CD4-positive, CD25-positive, alpha-beta regulatory T cell (primary cell): ENCODE results near the gene AIRE. TPM values are rescaled to one million over a fixed set of nuclear protein-coding genes. Genes with fewer than 3 reads are reported as not detected.

Experiments used
- ATAC-seq, 2 donors: fragments of 150-1000 bp; cut with Tn5 transposase; one replicate each; pipeline ENCODE4 v1.10.0; 2021; ENCODE audit warnings: low read depth in 2 of 2, moderate number of reproducible peaks in 2 of 2, moderate library complexity in 1 of 2
- DNase-seq, 3 donors: peaks; one replicate each; pipeline versions ENCODE4 v3.0.0 to v3.0.0-alpha.2; 2012 to 2022; ENCODE audit warnings: mixed read lengths in 1 of 3
- H3K27ac ChIP-seq: one replicate; pipeline ENCODE4 v1.7.0; 2013; ENCODE audit warnings: mild to moderate bottlenecking, low read length; ENCODE audit not compliant: insufficient read depth, poor library complexity, severe bottlenecking
- H3K27me3 ChIP-seq: one replicate; pipeline ENCODE4 v1.7.0; 2013; ENCODE audit warnings: low read length; ENCODE audit not compliant: control insufficient read depth, insufficient read depth
- H3K36me3 ChIP-seq: one replicate; pipeline ENCODE4 v1.7.0; 2013; ENCODE audit warnings: mild to moderate bottlenecking, low read length, moderate library complexity; ENCODE audit not compliant: control insufficient read depth, insufficient read depth
- H3K4me1 ChIP-seq: 2 replicates; pipeline ENCODE4 v1.7.0; 2013; ENCODE audit warnings: mild to moderate bottlenecking, low read length; ENCODE audit not compliant: insufficient read depth, control insufficient read depth, poor library complexity, severe bottlenecking
- H3K4me3 ChIP-seq: one replicate; pipeline ENCODE4 v1.7.0; 2013; ENCODE audit warnings: low read depth, mild to moderate bottlenecking, low read length, moderate library complexity
- H3K9me3 ChIP-seq, 2 experiments: 1 replicate in 1 of 2; 2 replicates in 1 of 2; pipeline ENCODE4 v1.7.0; 2013; ENCODE audit warnings: low read length in 2 of 2, mild to moderate bottlenecking in 1 of 2, moderate library complexity in 1 of 2; ENCODE audit not compliant: control insufficient read depth in 2 of 2
- H3K27ac Mint-ChIP-seq, 3 donors: one replicate each; pipeline ENCODE4 v1.8.0; 2020 to 2022; ENCODE audit warnings: mild to moderate bottlenecking in 3 of 3, mixed read lengths in 3 of 3, moderate library complexity in 2 of 3
- H3K27me3 Mint-ChIP-seq: one replicate; pipeline ENCODE4 v1.8.0; 2022; ENCODE audit warnings: mild to moderate bottlenecking, mixed read lengths
- H3K36me3 Mint-ChIP-seq: one replicate; pipeline ENCODE4 v1.8.0; 2020; ENCODE audit warnings: mixed read lengths
- H3K4me1 Mint-ChIP-seq, 4 donors: one replicate each; pipeline ENCODE4 v1.8.0; 2020 to 2022; ENCODE audit warnings: mixed read lengths in 4 of 4, mild to moderate bottlenecking in 1 of 4
- H3K4me3 Mint-ChIP-seq, 4 donors: one replicate each; pipeline ENCODE4 v1.8.0; 2020 to 2022; ENCODE audit warnings: mild to moderate bottlenecking in 4 of 4, mixed read lengths in 4 of 4, moderate library complexity in 3 of 4
- H3K9me3 Mint-ChIP-seq, 7 donors: one replicate each; pipeline ENCODE4 v1.8.0; 2020 to 2022; ENCODE audit warnings: mixed read lengths in 7 of 7, mild to moderate bottlenecking in 3 of 7, moderate library complexity in 2 of 7
- polyA plus RNA-seq, 4 donors: library from polyadenylated mRNA; unstranded; fragments of 300-500 nt; fragmentation: Illumina TruSeq; gene quantifications; one replicate each; pipeline ENCODE4 v1.2.3, GENCODE V29; 2021
- total RNA-seq: library from RNA; stranded (reverse); gene quantifications from one replicate; pipeline ENCODE4 v1.2.3, GENCODE V29; 2022

Gene AIRE
- total and polyA plus RNA-seq, 5 donors from 2014 or later: 0.07 to 2.0 (median 0.39) TPM

DNA sequence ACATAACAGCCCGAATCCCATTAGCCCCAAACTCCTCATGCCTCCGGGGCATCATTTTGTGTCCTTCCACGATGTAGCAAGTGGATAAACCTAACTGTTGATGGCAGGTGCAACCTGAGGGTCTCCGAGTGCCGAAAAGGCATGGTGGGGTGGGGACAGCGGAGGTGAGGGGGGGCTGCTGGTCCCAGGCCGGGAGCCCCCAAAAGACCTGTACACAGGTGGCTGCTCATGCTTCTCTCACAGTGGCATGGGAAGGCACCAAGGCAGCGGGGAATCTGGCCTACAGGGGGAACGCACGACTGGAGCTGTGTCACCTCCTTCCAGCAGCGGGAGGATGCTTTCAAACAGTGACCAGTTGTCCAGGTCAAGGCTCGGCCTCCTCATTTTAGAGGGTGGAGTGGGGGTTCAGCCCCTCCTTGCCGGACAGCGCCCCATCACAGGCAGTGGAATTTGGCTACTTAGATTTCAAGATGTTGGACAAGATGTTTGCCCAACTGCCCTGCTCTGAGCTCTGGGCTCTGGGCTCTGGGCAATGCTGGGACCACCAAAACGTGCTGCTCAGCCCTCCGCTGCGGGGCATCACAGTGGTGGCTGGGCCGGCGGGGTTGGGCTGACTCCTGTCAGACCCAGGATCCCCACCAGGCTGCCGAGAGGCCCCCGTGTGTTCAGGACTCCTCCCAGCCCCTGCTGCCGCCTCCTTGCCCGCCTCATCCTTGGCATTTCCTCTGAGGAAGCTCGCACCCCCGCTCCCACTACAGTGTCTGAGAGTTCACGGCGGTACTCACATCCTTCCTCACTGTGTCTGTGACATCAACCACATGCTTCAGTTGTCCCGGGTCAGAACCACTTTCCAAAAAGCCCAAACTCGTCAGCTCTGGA is 31.6 kb upstream of the AIRE start:
- no peak overlapping the region for H3K4me3 Mint-ChIP-seq
- no peaks in the 10 kb centered on the region for H3K27me3 ChIP-seq
- ATAC-seq: no peak

DNA sequence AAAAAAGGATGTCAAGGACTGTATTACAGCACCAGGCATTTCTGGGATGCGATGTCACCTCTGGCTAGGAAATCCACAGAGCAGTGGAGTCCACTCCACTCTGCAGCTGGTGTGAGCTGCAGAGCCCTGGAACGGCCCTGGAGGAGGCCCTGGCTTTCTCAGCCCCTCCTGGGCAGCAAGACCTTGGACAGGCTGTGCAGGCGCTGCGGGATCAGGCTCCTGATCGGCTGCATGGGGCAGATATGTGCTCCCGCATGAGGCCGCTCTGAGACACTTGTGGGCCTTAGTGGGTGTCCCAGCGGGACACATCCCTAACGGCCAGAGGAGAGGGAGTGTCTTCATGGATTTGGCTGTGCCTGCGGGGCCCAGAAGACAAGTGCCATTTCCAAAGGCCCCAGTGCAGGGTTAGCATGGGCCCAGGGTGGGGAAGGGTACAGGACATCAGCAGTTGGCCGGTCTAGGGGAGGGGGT is 30.1 kb upstream of the AIRE start:
- no peak for ATAC-seq
- H3K27ac Mint-ChIP-seq: no peak overlapping the region
- Histone ChIP-seq H3K4me3 (no peak overlapping the region), H3K9me3 (no peaks in the 10 kb centered on the region), H3K36me3 (no peaks in the 10 kb centered on the region), H3K27me3 (no peaks in the 10 kb centered on the region), H3K4me1 (no peaks in the 10 kb centered on the region), H3K27ac (no peak overlapping the region)
- DNase-seq: no peak
- no peak overlapping the region for H3K4me3 Mint-ChIP-seq
- no peaks in the 10 kb centered on the region for H3K36me3 Mint-ChIP-seq
- H3K9me3 Mint-ChIP-seq: no peaks in the 10 kb centered on the region
- H3K27me3 Mint-ChIP-seq: no peaks in the 10 kb centered on the region
- H3K4me1 Mint-ChIP-seq: no peaks in the 10 kb centered on the region

More for the DNA sequence above, 31.6 kb upstream of the AIRE start:
- Mint-ChIP-seq H3K27me3 (no peaks in the 10 kb centered on the region), H3K36me3 (no peaks in the 10 kb centered on the region), H3K27ac (peak overlapping the region in 1 of 3 donors; percentile 46), H3K4me1 (no peaks in the 10 kb centered on the region), H3K9me3 (no peaks in the 10 kb centered on the region)
- Histone ChIP-seq H3K4me3 (no peak overlapping the region), H3K9me3 (no peaks in the 10 kb centered on the region), H3K4me1 (no peaks in the 10 kb centered on the region), H3K36me3 (no peaks in the 10 kb centered on the region), H3K27ac (no peak overlapping the region)
- no peak for DNase-seq

GRCh38 chr21:44258056-44258725 is 27.5 kb upstream of the AIRE start:
- Mint-ChIP-seq H3K27ac (no peak overlapping the region), H3K4me3 (no peak overlapping the region), H3K9me3 (no peaks in the 10 kb centered on the region), H3K27me3 (no peaks in the 10 kb centered on the region), H3K4me1 (no peaks in the 10 kb centered on the region), H3K36me3 (no peaks in the 10 kb centered on the region)
- Histone ChIP-seq H3K27me3 (no peaks in the 10 kb centered on the region), H3K9me3 (no peaks in the 10 kb centered on the region), H3K36me3 (no peaks in the 10 kb centered on the region), H3K27ac (no peak overlapping the region), H3K4me3 (no peak overlapping the region), H3K4me1 (no peaks in the 10 kb centered on the region)
- ATAC-seq: no peak
- no peak for DNase-seq

- Histone ChIP-seq H3K4me3 (no peak overlapping the region), H3K27ac (no peak overlapping the region), H3K4me1 (no peaks in the 10 kb centered on the region), H3K36me3 (no peaks in the 10 kb centered on the region), H3K27me3 (no peaks in the 10 kb centered on the region), H3K9me3 (no peaks in the 10 kb centered on the region)
- peak overlapping the region in 2 of 3 donors; percentile 26 to 29 for H3K27ac Mint-ChIP-seq
- DNase-seq (no peak), ATAC-seq (no peak)
- no peaks in the 10 kb centered on the region for H3K27me3 Mint-ChIP-seq
- H3K36me3 Mint-ChIP-seq: no peaks in the 10 kb centered on the region
- no peaks in the 10 kb centered on the region for H3K9me3 Mint-ChIP-seq
- H3K4me3 Mint-ChIP-seq: no peak overlapping the region
- no peaks in the 10 kb centered on the region for H3K4me1 Mint-ChIP-seq
These were observed 26.5 kb upstream of the AIRE start for GRCh38 chr21:44259082-44259705.

- no peak for DNase-seq
- H3K4me1 ChIP-seq: no peaks in the 10 kb centered on the region
- no peaks in the 10 kb centered on the region for H3K27me3 ChIP-seq
- no peaks in the 10 kb centered on the region for H3K36me3 ChIP-seq
- Mint-ChIP-seq H3K4me1 (no peaks in the 10 kb centered on the region), H3K36me3 (no peaks in the 10 kb centered on the region), H3K4me3 (no peak overlapping the region), H3K27ac (peak overlapping the region in 1 of 3 donors; percentile 26), H3K27me3 (no peaks in the 10 kb centered on the region), H3K9me3 (no peaks in the 10 kb centered on the region)
- no peak overlapping the region for H3K4me3 ChIP-seq
- H3K9me3 ChIP-seq: no peaks in the 10 kb centered on the region
- H3K27ac ChIP-seq: no peak overlapping the region
- ATAC-seq: no peak
These were observed 25.6 kb upstream of the AIRE start for GRCh38 chr21:44260066-44260465.

DNA sequence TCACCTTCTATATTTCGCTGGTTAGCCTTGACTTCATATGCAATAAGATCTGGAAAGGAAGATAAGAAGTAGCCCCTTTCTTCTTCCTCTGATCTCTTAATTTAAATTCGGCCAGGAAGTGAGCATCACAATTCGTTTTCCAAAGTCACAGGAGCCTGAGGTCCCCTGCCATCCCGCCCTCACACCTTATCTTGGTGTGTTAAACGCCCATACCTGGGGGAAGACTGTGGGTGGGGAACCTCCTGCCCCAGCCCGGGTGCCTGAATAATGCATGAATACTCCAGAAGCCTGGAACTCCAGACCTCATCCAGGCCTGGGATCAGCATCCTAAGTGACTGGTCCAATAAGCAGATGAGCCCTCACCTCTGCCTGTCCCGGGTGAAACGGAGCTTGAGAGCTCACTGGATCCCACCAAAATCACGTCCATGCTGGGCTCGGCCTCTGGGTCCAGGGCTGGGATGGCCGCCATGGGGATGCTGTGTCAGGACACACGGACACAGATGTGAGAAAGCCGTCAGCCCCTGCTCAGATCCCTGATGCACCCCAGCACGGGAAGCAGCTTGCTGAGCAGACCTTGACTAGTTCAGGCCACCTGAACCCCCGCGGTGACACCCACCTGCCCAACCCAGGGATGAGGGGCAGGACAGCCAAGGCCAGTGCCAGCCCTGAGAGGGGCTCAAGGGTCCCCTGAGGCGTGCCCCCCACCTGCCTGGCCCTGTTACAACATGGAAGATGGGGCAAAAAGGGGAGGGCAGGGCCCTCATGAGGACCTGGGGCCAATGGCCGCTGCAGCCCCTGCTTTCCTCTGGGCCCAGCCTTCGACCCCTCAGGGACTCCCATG is 24.7 kb upstream of the AIRE start:
- ATAC-seq: no peak
- H3K36me3 ChIP-seq: no peaks in the 10 kb centered on the region
- no peak overlapping the region for H3K27ac ChIP-seq
- Mint-ChIP-seq H3K27ac (no peak overlapping the region), H3K9me3 (no peaks in the 10 kb centered on the region), H3K4me1 (no peaks in the 10 kb centered on the region), H3K27me3 (no peaks in the 10 kb centered on the region), H3K4me3 (no peak overlapping the region), H3K36me3 (no peaks in the 10 kb centered on the region)
- H3K4me3 ChIP-seq: no peak overlapping the region
- H3K4me1 ChIP-seq: no peaks in the 10 kb centered on the region
- H3K27me3 ChIP-seq: no peaks in the 10 kb centered on the region
- H3K9me3 ChIP-seq: no peaks in the 10 kb centered on the region
- DNase-seq: no peak

- Histone ChIP-seq H3K4me1 (no peaks in the 10 kb centered on the region), H3K27me3 (no peaks in the 10 kb centered on the region), H3K36me3 (no peaks in the 10 kb centered on the region), H3K9me3 (no peaks in the 10 kb centered on the region), H3K27ac (no peak within 1 kb of the TSS), H3K4me3 (no peak within 1 kb of the TSS)
- Mint-ChIP-seq H3K9me3 (no peaks in the 10 kb centered on the region), H3K27ac (no peak within 1 kb of the TSS), H3K27me3 (no peaks in the 10 kb centered on the region), H3K4me3 (no peak within 1 kb of the TSS), H3K36me3 (no peaks in the 10 kb centered on the region), H3K4me1 (no peaks in the 10 kb centered on the region)
- DNase-seq: no peak
- ATAC-seq: no peak
These were observed 23.9 kb upstream of the AIRE start, which contains the start of gene DNMT3L for GRCh38 chr21:44261675-44262295. TSS of gene DNMT3L (minus strand) at chr21:44261897. CDS start at chr21:44261259, 638 bp downstream.
